H54 (cell line): ENCODE data around the gene RAI14.

Source experiments
- DNase-seq: peaks from one replicate; pipeline ENCODE4 v3.0.0; 2011; ENCODE audit warnings: low spot score, mixed read lengths; ENCODE audit not compliant: insufficient read length
- FAIRE-seq: peaks from 3 replicates; lab custom pipeline; 2011; peaks lifted over from hg19 to GRCh38; lab: Jason Lieb, UNC
- POLR2A ChIP-seq: IDR thresholded peaks from 2 replicates; pipeline ENCODE4 v1.6.1; 2011; ENCODE audit warnings: low read depth, mild to moderate bottlenecking, low read length

RAI14 gene

DNA sequence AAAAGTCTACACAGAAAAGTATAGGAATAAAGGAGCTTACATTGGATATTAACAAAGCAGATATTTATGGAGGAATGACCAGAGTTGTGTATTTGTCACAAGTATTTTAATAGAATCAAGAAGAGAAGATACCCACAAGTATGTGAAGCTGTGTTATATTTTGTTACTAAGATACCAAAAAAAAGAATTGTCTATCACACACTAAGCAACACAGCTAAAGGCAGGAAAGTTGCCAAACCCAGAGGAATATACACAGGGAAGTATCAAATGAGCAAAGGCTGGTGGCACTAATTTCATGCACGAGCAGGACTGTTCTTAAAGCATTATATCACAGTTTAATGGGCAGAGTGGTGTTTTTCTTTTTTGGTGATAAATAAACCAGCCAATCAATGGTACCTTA, 30.9 kb upstream of the RAI14 start:
- FAIRE-seq (no peak), DNase-seq (no peak)
- no peak for TF ChIP-seq POLR2A

DNA sequence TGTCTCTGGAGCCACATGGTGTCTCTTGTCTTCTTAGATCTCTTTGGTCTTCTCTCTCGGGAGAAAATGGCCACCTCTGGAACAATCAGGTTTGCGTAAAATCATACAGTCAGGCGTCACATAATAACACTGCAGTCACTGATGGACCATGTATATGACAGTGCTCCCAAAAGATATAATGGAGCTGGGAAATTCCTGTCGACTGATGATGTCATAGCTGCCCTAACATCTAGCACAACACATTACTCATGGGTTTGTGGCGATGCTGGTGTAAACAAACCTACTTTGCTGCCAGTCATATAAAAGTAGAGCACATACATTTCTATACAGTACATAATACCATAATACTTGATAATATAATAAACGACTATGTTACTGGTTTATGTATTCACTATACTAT, 30.1 kb upstream of the RAI14 start:
- no peak for DNase-seq
- peak; percentile 88 for FAIRE-seq
- no peak for TF ChIP-seq POLR2A

DNA sequence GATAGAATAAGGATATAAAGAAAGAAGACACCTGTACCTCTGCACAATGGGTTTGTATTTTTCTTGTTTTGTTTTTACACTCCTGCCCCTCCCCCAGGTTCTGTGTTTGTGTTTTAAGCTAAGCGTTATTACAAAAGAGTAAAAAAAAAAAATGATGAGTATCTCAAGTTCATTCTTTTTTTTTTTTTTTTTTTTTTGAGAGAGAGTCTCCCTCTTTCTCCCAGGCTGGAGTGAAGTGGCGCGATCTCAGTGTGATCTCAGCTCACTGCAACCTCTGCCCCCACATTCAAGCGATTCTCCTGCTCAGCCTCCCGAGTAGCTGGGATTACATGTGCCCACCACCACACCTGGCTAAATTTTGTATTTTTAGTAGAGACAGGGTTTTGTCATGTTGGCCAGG, 29.4 kb upstream of the RAI14 start:
- DNase-seq (no peak), FAIRE-seq (no peak)
- TF ChIP-seq POLR2A, result no peak

DNA sequence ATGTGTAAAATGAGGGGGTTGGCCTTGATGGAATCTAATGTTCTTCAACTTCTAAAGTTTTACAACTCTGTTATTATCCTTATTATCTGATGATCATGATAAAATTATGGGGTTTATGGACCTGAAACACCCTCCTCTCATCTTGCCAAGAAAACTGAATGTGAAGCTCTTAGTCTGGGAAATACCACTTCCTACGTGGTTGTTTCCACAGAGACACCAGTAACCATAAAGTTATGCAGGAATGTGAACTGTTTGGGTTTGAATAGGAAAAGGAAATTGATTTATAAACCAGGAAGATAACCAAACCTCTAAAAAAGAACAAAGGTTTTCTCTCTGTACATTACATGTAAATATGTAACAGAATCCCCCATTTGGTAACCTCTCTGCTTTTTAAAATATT, 28.3 kb upstream of the RAI14 start:
- TF ChIP-seq POLR2A, result no peak

DNA sequence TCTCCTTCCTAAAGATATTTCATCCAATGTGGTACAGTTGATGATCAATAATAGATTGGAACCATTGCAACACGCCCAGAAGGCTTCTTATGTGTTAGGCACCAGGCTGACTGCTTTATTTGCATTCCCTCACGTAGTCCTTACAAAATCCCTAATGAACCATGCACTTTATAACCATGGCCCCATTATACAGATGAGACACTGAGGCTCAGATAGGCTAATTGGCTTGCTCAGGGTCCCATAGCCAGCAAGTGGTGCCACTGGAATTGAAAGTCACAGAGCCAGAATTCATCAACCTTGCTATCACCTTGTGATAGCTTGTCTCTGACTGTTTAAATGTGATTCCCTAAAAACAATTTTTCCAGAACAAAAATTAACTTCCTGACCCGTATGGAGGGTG, 27.8 kb upstream of the RAI14 start:
- FAIRE-seq (no peak), DNase-seq (no peak)
- no peak for TF ChIP-seq POLR2A

More for the DNA sequence above, 28.3 kb upstream of the RAI14 start:
- DNase-seq (no peak), FAIRE-seq (peak; percentile 48)

DNA sequence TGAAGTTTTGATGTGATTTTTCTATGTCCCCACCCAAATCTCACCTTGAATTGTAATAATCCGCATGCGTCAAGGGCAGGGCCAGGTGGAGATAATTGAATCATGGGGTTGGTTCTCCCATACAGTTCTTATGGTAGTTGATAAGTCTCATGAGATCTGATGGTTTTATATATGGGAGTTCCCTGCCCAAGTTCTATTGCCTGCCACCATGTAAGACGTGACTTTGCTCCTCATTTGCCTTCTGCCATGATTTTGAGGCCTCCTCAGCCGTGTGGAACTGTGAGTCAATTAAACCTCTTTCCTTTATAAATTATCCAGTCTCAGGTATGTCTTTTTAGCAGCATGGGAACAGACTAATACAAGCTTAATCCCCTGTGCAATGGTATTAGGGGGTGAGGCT, 25.5 kb upstream of the RAI14 start:
- no peak for DNase-seq
- no peak for FAIRE-seq
- TF ChIP-seq POLR2A, result no peak

DNA sequence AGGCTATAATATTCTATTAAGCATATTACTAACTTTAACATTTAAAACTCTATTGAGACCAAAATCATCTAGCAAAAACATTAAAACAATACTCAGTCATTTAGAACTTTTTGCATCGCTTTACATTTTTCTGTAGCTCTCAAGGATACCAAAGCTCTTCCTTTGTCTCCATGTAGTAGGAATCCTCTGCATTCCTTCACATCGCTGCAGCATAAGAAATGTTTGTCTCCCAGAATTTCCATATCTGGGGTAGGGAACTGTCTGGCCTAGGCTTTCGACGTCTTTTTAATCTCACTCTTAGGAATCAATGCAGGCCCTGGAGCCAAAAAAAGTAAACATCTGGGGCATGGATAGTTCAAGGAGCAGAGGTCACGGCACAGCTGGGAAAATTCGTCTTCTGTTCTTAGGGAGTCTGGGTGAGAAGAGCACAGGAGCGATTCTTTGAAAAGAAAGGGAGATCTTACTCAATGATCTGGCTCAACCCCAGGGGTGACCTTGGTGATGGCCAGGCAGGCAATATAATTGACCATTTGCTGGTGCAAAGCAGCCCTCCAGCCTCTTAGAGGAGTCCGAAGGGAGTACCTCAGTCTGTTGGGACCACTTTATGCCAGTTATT, 23.2 kb upstream of the RAI14 start:
- no peak for TF ChIP-seq POLR2A
- FAIRE-seq, result no peak

DNA sequence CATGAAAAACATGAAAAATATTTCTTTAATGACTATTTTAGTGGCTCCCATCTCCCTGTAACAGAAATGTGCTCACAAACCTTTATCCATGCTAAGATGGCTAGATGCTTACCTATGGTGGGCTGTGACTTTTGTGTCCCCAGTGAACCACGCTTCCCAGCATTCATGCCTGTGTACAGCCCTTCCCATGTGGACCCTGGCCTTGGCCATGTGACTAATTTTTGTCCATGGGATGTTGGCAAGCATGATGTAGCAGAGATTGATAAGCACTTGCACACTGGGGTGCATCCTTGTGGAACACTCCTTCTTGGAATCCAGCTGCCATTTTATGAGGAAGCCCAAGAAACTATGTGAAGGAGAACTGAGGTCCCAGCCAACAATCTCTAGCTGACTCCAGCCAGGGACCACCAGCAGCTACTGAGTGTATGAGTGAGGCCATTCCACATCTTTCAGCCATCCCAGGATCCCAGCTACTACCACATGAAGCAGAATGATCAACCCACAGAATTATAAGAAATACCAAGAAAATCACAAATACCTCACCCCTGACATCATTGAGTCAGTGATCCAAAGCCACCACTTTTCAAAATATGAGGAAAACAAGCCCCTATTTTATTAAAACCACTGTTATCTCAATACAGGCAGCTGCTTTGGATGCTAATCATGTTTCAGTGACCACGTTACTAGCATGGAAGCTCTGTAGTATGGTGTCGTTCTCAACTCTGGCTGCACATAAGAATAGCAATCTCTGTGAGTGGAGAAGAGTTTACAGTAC, 16.1 kb upstream of the RAI14 start:
- DNase-seq, result no peak
- TF ChIP-seq POLR2A, result no peak
- no peak for FAIRE-seq

More for the DNA sequence above, 23.2 kb upstream of the RAI14 start:
- no peak for DNase-seq

DNA sequence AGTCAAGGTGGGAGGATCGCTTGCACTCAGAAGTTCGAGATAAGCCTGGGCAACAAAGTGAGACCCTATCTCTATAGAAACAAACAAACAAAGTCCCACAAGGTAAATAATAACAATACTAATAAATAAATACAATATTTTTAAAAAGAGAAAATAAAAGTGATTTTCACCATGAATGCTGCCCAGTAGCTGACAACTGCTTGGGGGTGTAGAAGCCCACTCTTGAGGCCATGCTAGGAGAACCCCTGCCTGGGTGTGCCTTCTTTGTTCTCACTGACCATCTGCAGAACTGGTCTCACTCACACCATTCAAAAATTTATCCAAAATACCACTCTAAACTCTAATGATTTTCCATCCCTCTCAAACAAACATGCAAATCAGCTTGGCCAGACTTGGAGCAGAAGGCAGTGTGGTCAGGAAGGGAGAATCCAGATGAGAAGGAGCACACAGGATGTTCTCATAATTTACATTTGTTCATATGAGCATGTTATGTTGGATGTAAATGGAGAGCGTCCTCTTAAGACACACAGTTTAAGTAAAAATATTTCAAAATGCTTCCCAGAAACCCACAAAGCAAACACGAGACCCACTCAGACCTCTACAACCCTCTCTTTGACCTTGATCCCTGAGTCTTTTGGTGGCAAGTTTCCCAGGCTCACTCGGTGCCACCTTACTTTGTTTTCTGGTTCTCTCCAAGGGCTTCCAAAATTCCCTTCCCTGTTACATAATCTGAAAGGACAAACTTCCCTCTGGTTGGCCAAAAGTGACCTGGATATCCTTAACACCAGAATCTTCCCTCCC, 7.9 kb upstream of the RAI14 start:
- no peak for TF ChIP-seq POLR2A
- no peak for DNase-seq
- FAIRE-seq, result no peak

DNA sequence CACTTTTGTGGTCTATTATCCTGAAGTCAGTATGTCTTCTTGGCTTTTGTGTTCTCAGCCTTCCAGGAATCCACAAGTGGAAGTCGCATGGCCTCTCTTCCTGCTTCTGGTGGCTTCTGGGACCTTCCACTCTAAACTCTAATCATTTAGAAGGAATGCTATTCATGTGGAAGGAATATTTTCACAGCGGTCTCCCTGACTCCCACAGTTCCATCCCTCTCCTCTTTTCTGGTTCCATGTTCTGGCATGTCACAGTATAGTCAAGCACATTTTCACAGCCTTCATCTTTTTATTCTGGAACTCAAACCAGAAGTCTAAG, 7.3 kb upstream of the RAI14 start:
- no peak for TF ChIP-seq POLR2A
- FAIRE-seq (no peak), DNase-seq (no peak)

DNA sequence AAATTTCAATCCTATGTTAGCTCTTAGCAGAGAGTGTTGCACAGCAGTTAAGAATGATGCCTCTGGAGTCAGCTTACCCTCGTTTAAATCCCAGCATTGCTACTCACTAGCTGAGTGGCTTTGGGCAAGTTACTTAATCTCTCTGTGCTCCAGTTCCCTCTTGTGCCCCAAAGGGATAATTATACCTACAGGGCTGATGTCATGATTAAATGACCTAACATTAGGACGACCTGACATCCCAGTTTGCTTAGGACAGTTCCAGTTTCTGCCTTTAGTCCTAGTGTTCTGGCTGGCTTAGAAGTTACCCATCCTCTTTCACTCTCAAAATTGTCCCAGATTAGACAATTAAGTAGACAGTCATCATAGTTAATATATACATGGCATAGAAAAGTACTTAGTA, 4.3 kb upstream of the RAI14 start:
- FAIRE-seq (no peak), DNase-seq (no peak)
- no peak for TF ChIP-seq POLR2A

DNA sequence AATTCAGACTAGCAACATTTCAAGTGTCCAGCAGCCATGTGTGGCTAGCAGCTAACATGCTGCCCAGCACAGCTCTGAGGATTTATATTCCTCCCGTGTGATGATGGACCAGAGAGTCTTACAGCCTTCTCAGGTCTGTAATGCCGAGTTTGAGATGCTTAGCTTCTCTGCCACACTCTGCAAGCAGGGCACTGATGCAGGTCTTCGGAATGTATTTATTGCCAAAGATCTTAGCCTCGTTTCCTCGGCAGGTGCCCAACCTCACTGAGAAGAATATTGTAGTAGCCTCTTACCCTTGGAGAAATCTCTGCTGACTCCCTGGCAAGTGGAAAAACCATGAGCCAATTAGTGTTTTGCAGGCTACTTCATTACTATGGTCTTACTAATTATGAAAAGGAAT, 3.7 kb upstream of the RAI14 start:
- FAIRE-seq, result no peak
- no peak for DNase-seq
- TF ChIP-seq POLR2A, result no peak

DNA sequence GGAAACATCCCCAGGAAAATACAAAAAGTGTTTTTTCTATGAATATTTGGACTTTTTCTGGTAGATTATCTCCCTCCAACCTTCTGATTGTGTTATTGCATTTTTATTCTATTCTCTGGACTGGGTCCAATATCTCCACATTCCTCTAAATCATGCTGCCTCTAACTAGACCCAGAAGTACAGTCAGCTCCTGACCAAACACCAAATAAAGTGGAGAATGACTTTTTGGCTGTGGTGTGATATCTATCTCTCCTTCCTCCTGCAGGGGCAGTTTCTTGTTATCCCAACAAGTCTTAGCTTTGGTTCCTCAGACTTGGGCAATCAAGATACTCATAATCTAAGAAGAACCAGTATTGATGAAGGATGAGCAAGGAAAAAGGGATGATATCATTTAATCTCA, 3.2 kb upstream of the RAI14 start:
- TF ChIP-seq POLR2A, result no peak
- DNase-seq, result no peak
- FAIRE-seq, result no peak

DNA sequence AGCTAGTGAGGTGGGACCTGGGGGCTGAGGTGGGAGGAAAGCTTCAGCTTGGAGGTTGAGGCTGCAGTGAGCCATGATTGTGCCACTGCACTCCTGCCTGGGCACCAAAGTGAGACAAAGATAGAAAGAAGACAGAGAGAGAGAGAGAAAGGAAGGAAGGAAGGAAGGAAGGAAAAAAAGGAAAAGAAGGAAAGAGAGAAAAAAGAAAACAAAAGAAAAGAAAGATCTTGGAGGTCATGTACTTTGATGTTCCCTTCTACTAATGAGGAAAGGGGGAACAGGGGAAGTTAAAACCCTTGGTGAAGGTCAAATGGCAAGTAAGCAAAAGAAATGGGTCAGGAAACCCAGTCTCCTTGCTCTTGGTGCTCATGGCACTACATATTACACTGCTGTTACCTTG, 2.4 kb upstream of the RAI14 start:
- FAIRE-seq (no peak), DNase-seq (no peak)
- TF ChIP-seq POLR2A, result no peak
